CD4-positive, CD25-positive, alpha-beta regulatory T cell (primary cell): Measurements from ENCODE around the gene PCDHGC4. TPM values are rescaled to one million over a fixed set of nuclear protein-coding genes. Genes with fewer than 3 reads are reported as not detected.
A peak's percentile ranks its signal among the peaks of the same experiment; 100 is the strongest.

ENCODE experiments used
- ATAC-seq, 2 donors: fragments of 150-1000 bp; cut with Tn5 transposase; one replicate each; pipeline ENCODE4 v1.10.0; 2021; ENCODE audit warnings: low read depth in 2 of 2, moderate number of reproducible peaks in 2 of 2, moderate library complexity in 1 of 2
- DNase-seq, 3 donors: peaks; one replicate each; pipeline versions ENCODE4 v3.0.0 to v3.0.0-alpha.2; 2012 to 2022; ENCODE audit warnings: mixed read lengths in 1 of 3
- H3K27ac ChIP-seq: one replicate; pipeline ENCODE4 v1.7.0; 2013; ENCODE audit warnings: mild to moderate bottlenecking, low read length; ENCODE audit not compliant: insufficient read depth, poor library complexity, severe bottlenecking
- H3K27me3 ChIP-seq: one replicate; pipeline ENCODE4 v1.7.0; 2013; ENCODE audit warnings: low read length; ENCODE audit not compliant: control insufficient read depth, insufficient read depth
- H3K36me3 ChIP-seq: one replicate; pipeline ENCODE4 v1.7.0; 2013; ENCODE audit warnings: mild to moderate bottlenecking, low read length, moderate library complexity; ENCODE audit not compliant: control insufficient read depth, insufficient read depth
- H3K4me1 ChIP-seq: 2 replicates; pipeline ENCODE4 v1.7.0; 2013; ENCODE audit warnings: mild to moderate bottlenecking, low read length; ENCODE audit not compliant: insufficient read depth, control insufficient read depth, poor library complexity, severe bottlenecking
- H3K4me3 ChIP-seq: one replicate; pipeline ENCODE4 v1.7.0; 2013; ENCODE audit warnings: low read depth, mild to moderate bottlenecking, low read length, moderate library complexity
- H3K9me3 ChIP-seq, 2 experiments: 1 replicate in 1 of 2; 2 replicates in 1 of 2; pipeline ENCODE4 v1.7.0; 2013; ENCODE audit warnings: low read length in 2 of 2, mild to moderate bottlenecking in 1 of 2, moderate library complexity in 1 of 2; ENCODE audit not compliant: control insufficient read depth in 2 of 2
- H3K27ac Mint-ChIP-seq, 3 donors: one replicate each; pipeline ENCODE4 v1.8.0; 2020 to 2022; ENCODE audit warnings: mild to moderate bottlenecking in 3 of 3, mixed read lengths in 3 of 3, moderate library complexity in 2 of 3
- H3K27me3 Mint-ChIP-seq: one replicate; pipeline ENCODE4 v1.8.0; 2022; ENCODE audit warnings: mild to moderate bottlenecking, mixed read lengths
- H3K36me3 Mint-ChIP-seq: one replicate; pipeline ENCODE4 v1.8.0; 2020; ENCODE audit warnings: mixed read lengths
- H3K4me1 Mint-ChIP-seq, 4 donors: one replicate each; pipeline ENCODE4 v1.8.0; 2020 to 2022; ENCODE audit warnings: mixed read lengths in 4 of 4, mild to moderate bottlenecking in 1 of 4
- H3K4me3 Mint-ChIP-seq, 4 donors: one replicate each; pipeline ENCODE4 v1.8.0; 2020 to 2022; ENCODE audit warnings: mild to moderate bottlenecking in 4 of 4, mixed read lengths in 4 of 4, moderate library complexity in 3 of 4
- H3K9me3 Mint-ChIP-seq, 7 donors: one replicate each; pipeline ENCODE4 v1.8.0; 2020 to 2022; ENCODE audit warnings: mixed read lengths in 7 of 7, mild to moderate bottlenecking in 3 of 7, moderate library complexity in 2 of 7
- polyA plus RNA-seq, 4 donors: library from polyadenylated mRNA; unstranded; fragments of 300-500 nt; fragmentation: Illumina TruSeq; gene quantifications; one replicate each; pipeline ENCODE4 v1.2.3, GENCODE V29; 2021
- total RNA-seq: library from RNA; stranded (reverse); gene quantifications from one replicate; pipeline ENCODE4 v1.2.3, GENCODE V29; 2022

Gene PCDHGC4
- total and polyA plus RNA-seq, 5 donors from 2014 or later: not detected

- H3K4me3 Mint-ChIP-seq: peak overlapping the region in 2 of 4 donors; percentile 22 to 41
- H3K4me1 Mint-ChIP-seq: peaks cover 0 to 12% (median 5%) of the 10 kb centered on the region in 4 donors
- H3K36me3 Mint-ChIP-seq: no peaks in the 10 kb centered on the region
- H3K27me3 ChIP-seq: peaks cover 36% of the 10 kb centered on the region
- H3K27ac ChIP-seq: no peak overlapping the region
- no peak overlapping the region for H3K4me3 ChIP-seq
- ATAC-seq: no peak
- no peak overlapping the region for H3K27ac Mint-ChIP-seq
- H3K9me3 ChIP-seq: no peaks in the 10 kb centered on the region
- H3K36me3 ChIP-seq: no peaks in the 10 kb centered on the region
- peaks cover 82% of the 10 kb centered on the region for H3K27me3 Mint-ChIP-seq
- peaks cover 4% of the 10 kb centered on the region for H3K4me1 ChIP-seq
- H3K9me3 Mint-ChIP-seq: peaks cover 0 to 2% (median 0%) of the 10 kb centered on the region in 7 donors
- no peak for DNase-seq
Measured at GRCh38 chr5:141485321-141486055, 658 bp downstream of the PCDHGC4 start.

DNA sequence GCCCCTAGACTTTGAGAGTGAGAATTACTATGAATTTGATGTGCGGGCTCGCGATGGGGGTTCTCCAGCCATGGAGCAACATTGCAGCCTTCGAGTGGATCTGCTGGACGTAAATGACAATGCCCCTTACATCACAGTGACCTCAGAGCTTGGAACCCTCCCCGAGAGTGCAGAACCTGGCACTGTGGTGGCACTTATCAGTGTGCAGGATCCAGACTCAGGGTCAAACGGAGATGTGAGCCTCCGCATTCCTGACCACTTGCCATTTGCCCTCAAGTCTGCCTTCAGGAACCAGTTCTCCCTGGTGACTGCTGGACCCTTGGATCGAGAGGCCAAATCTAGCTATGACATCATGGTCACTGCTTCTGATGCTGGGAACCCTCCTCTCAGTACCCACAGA lies 1.3 kb downstream of the PCDHGC4 start:
- Histone ChIP-seq H3K27me3 (peaks cover 39% of the 10 kb centered on the region), H3K4me1 (peaks cover 4% of the 10 kb centered on the region), H3K9me3 (no peaks in the 10 kb centered on the region), H3K27ac (no peak overlapping the region), H3K4me3 (no peak overlapping the region), H3K36me3 (no peaks in the 10 kb centered on the region)
- no peak for ATAC-seq
- no peak overlapping the region for H3K4me3 Mint-ChIP-seq
- H3K4me1 Mint-ChIP-seq: peaks cover 0 to 15% (median 5%) of the 10 kb centered on the region in 4 donors
- no peaks in the 10 kb centered on the region for H3K36me3 Mint-ChIP-seq
- H3K27me3 Mint-ChIP-seq: peaks cover 82% of the 10 kb centered on the region
- DNase-seq: no peak
- H3K9me3 Mint-ChIP-seq: peaks cover 0 to 2% (median 0%) of the 10 kb centered on the region in 7 donors
- no peak overlapping the region for H3K27ac Mint-ChIP-seq

- peaks cover 40% of the 10 kb centered on the region for H3K27me3 ChIP-seq
Measured at GRCh38 chr5:141487131-141487530, 2.3 kb downstream of the PCDHGC4 start.

GRCh38 chr5:141488591-141489561 lies 4.0 kb downstream of the PCDHGC4 start, which contains the start of gene PCDHGC5:
Gene PCDHGC5 (plus strand): TSS chr5:141489081. CDS start chr5:141489241, 160 bp downstream.
- peaks cover 0 to 28% (median 1%) of the 10 kb centered on the region in 4 donors for H3K4me1 Mint-ChIP-seq
- DNase-seq (no peak), ATAC-seq (no peak)
- H3K36me3 Mint-ChIP-seq: no peaks in the 10 kb centered on the region
- no peak within 1 kb of the TSS for H3K4me3 Mint-ChIP-seq
- peaks cover 82% of the 10 kb centered on the region for H3K27me3 Mint-ChIP-seq
- Histone ChIP-seq H3K27ac (no peak within 1 kb of the TSS), H3K9me3 (no peaks in the 10 kb centered on the region), H3K4me3 (no peak within 1 kb of the TSS), H3K36me3 (no peaks in the 10 kb centered on the region), H3K4me1 (peaks cover 4% of the 10 kb centered on the region), H3K27me3 (peaks cover 40% of the 10 kb centered on the region)
- peak within 1 kb of the TSS in 1 of 3 donors; percentile 43 for H3K27ac Mint-ChIP-seq
- peaks cover 0 to 1% (median 0%) of the 10 kb centered on the region in 7 donors for H3K9me3 Mint-ChIP-seq

More at GRCh38 chr5:141487131-141487530, 2.3 kb downstream of the PCDHGC4 start:
- Mint-ChIP-seq H3K36me3 (no peaks in the 10 kb centered on the region), H3K27me3 (peaks cover 83% of the 10 kb centered on the region), H3K4me3 (no peak overlapping the region), H3K4me1 (peaks cover 0 to 20% (median 5%) of the 10 kb centered on the region in 4 donors), H3K27ac (no peak overlapping the region), H3K9me3 (peaks cover 0 to 2% (median 0%) of the 10 kb centered on the region in 7 donors)
- no peaks in the 10 kb centered on the region for H3K36me3 ChIP-seq
- ATAC-seq: no peak
- DNase-seq: no peak
- peaks cover 4% of the 10 kb centered on the region for H3K4me1 ChIP-seq
- H3K4me3 ChIP-seq: no peak overlapping the region
- H3K9me3 ChIP-seq: no peaks in the 10 kb centered on the region
- H3K27ac ChIP-seq: no peak overlapping the region

- H3K9me3 ChIP-seq: no peaks in the 10 kb centered on the region
- H3K27ac ChIP-seq: no peak overlapping the region
- H3K36me3 ChIP-seq: no peaks in the 10 kb centered on the region
- Mint-ChIP-seq H3K4me1 (peaks cover 0 to 23% (median 0%) of the 10 kb centered on the region in 4 donors), H3K27me3 (peaks cover 82% of the 10 kb centered on the region), H3K4me3 (no peak overlapping the region), H3K27ac (no peak overlapping the region), H3K36me3 (no peaks in the 10 kb centered on the region), H3K9me3 (peaks cover 0 to 1% (median 0%) of the 10 kb centered on the region in 7 donors)
- no peaks in the 10 kb centered on the region for H3K4me1 ChIP-seq
- ATAC-seq (no peak), DNase-seq (no peak)
- no peak overlapping the region for H3K4me3 ChIP-seq
- peaks cover 38% of the 10 kb centered on the region for H3K27me3 ChIP-seq
Measured at GRCh38 chr5:141489841-141490240, 5.0 kb downstream of the PCDHGC4 start.

DNA sequence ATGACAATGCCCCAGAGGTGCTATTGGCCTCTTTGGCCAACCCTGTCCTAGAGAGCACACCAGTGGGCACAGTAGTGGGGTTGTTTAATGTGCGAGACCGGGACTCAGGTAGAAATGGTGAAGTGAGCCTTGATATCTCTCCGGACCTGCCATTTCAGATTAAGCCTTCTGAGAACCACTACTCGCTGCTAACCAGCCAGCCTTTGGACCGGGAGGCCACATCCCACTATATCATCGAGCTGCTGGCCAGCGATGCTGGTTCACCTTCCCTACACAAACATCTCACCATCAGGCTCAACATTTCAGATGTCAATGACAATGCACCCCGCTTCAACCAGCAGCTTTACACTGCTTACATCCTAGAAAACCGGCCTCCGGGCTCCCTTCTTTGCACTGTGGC lies 5.4 kb downstream of the PCDHGC4 start:
- Histone ChIP-seq H3K4me1 (no peaks in the 10 kb centered on the region), H3K36me3 (no peaks in the 10 kb centered on the region), H3K4me3 (no peak overlapping the region), H3K27me3 (peaks cover 36% of the 10 kb centered on the region), H3K9me3 (no peaks in the 10 kb centered on the region), H3K27ac (no peak overlapping the region)
- Mint-ChIP-seq H3K9me3 (peaks cover 0 to 1% (median 0%) of the 10 kb centered on the region in 7 donors), H3K36me3 (no peaks in the 10 kb centered on the region), H3K4me3 (no peak overlapping the region), H3K27me3 (peaks cover 79% of the 10 kb centered on the region), H3K27ac (no peak overlapping the region), H3K4me1 (peaks cover 0 to 20% (median 0%) of the 10 kb centered on the region in 4 donors)
- DNase-seq: no peak
- no peak for ATAC-seq

DNA sequence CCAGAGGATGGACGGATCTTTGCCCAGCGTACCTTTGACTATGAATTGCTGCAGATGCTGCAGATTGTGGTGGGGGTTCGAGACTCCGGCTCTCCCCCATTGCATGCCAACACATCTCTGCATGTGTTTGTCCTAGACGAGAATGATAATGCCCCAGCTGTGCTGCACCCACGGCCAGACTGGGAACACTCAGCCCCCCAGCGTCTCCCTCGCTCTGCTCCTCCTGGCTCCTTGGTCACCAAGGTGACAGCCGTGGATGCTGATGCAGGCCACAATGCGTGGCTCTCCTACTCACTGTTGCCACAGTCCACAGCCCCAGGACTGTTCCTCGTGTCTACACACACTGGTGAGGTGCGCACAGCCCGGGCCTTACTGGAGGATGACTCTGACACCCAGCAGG lies 5.9 kb downstream of the PCDHGC4 start:
- H3K4me3 ChIP-seq: no peak overlapping the region
- no peak for ATAC-seq
- Mint-ChIP-seq H3K36me3 (no peaks in the 10 kb centered on the region), H3K4me1 (peaks cover 0 to 22% (median 1%) of the 10 kb centered on the region in 4 donors), H3K27ac (no peak overlapping the region), H3K27me3 (peaks cover 79% of the 10 kb centered on the region), H3K9me3 (peaks cover 0 to 4% (median 0%) of the 10 kb centered on the region in 7 donors), H3K4me3 (no peak overlapping the region)
- no peaks in the 10 kb centered on the region for H3K4me1 ChIP-seq
- H3K27me3 ChIP-seq: peaks cover 34% of the 10 kb centered on the region
- no peaks in the 10 kb centered on the region for H3K36me3 ChIP-seq
- DNase-seq: no peak
- no peaks in the 10 kb centered on the region for H3K9me3 ChIP-seq
- no peak overlapping the region for H3K27ac ChIP-seq
